WI38 (cell line): ENCODE results near the gene ZNF598.

Experiments
- H3K4me3 ChIP-seq: 2 replicates; pipeline ENCODE4 v1.5.1; 2011; ENCODE audit warnings: low read depth, mild to moderate bottlenecking, control low read depth, low read length
- CTCF ChIP-seq: IDR thresholded peaks from 2 replicates; pipeline ENCODE4 v1.5.1; 2012; ENCODE audit warnings: low read depth, mild to moderate bottlenecking, control low read depth, low read length

The ZNF598 gene

GRCh38 chr16:2003827-2004641, 5.6 kb downstream of the ZNF598 start:
- H3K4me3 ChIP-seq, result 0 out of 2 replicates have a peak overlapping the region, but pooled peaks have one; percentile 8
- peak; percentile 97 for TF ChIP-seq CTCF

GRCh38 chr16:2003231-2003826, 6.3 kb downstream of the ZNF598 start:
- no peak overlapping the region for H3K4me3 ChIP-seq
- TF ChIP-seq CTCF, result no peak

- no peak overlapping the region for H3K4me3 ChIP-seq
- TF ChIP-seq CTCF, result no peak
Measured at GRCh38 chr16:2002406-2003230, 7.0 kb downstream of the ZNF598 start.

GRCh38 chr16:2001456-2002355, 7.9 kb downstream of the ZNF598 start:
- TF ChIP-seq CTCF, result no peak
- H3K4me3 ChIP-seq, result no peak overlapping the region

- H3K4me3 ChIP-seq, result no peak overlapping the region
- TF ChIP-seq CTCF, result no peak
Measured at GRCh38 chr16:2001035-2001434, 8.6 kb downstream of the ZNF598 start.

GRCh38 chr16:1999866-2000514, 9.6 kb downstream of the ZNF598 start:
- no peak for TF ChIP-seq CTCF
- no peak overlapping the region for H3K4me3 ChIP-seq
